IMR-90 (cell line): ENCODE measurements around the gene PCBP3. TPM values are rescaled to one million over a fixed set of nuclear protein-coding genes. Genes with fewer than 3 reads are reported as not detected.
A peak's percentile ranks its signal among the peaks of the same experiment; 100 is the strongest.

Source experiments
- ATAC-seq: fragments of 200-7000 bp; cut with Tn5 transposase; 2 replicates; pipeline ENCODE4 v1.9.1; 2020; ENCODE audit warnings: low read depth, mild to moderate bottlenecking, moderate library complexity
- BruUV-seq: library from RNA; stranded (reverse); fragments of 400-500 nt; replicated peaks from 2 replicates; lab custom pipeline; 2021; lab: Mats Ljungman, UMichigan
- CTCF ChIA-PET: fragments of 300-600 bp; formaldehyde crosslinking; extraction: SDS; loops from one replicate; lab custom pipeline; 2021; ENCODE audit warnings: antibody characterized with exemption; lab: Yijun Ruan, JAX
- POLR2A ChIA-PET: fragments of 300-600 bp; sonication (Branson Sonifier 250); formaldehyde crosslinking; loops from one replicate; lab custom pipeline; 2022; ENCODE audit warnings: antibody characterized with exemption; ENCODE audit not compliant: unreplicated experiment; lab: Charles Lee
- DNase-seq: peaks from one replicate; pipeline ENCODE4 v3.0.0; 2013
- H2AFZ ChIP-seq: replicated peaks from 2 replicates; pipeline ENCODE3; 2013; ENCODE audit warnings: low read length, mild to moderate bottlenecking; ENCODE audit not compliant: poor library complexity
- H2AK5ac ChIP-seq: 2 replicates; pipeline ENCODE4 v1.6.1; 2013; ENCODE audit warnings: low read depth, low read length, inconsistent platforms
- H2AK9ac ChIP-seq: replicated peaks from 2 replicates; pipeline ENCODE3; 2013; ENCODE audit warnings: mild to moderate bottlenecking, low read depth, low read length, moderate library complexity; ENCODE audit not compliant: poor library complexity
- H2BK120ac ChIP-seq: 2 replicates; pipeline ENCODE4 v1.6.1; 2013; ENCODE audit warnings: low read depth, low read length, inconsistent platforms
- H2BK15ac ChIP-seq: 3 replicates; pipeline ENCODE4 v1.6.1; 2013; ENCODE audit warnings: low read depth, low read length, inconsistent platforms
- H2BK20ac ChIP-seq: 2 replicates; pipeline ENCODE4 v1.6.1; 2013; ENCODE audit warnings: low read depth, mild to moderate bottlenecking, inconsistent platforms, low read length, moderate library complexity
- H2BK5ac ChIP-seq: 2 replicates; pipeline ENCODE4 v1.6.1; 2013; ENCODE audit warnings: mild to moderate bottlenecking, low read depth, low read length, inconsistent platforms; ENCODE audit not compliant: poor library complexity, severe bottlenecking
- H3K14ac ChIP-seq: replicated peaks from 2 replicates; pipeline ENCODE4 v1.6.1; 2013; ENCODE audit warnings: low read depth, low read length, inconsistent platforms
- H3K18ac ChIP-seq: 2 replicates; pipeline ENCODE4 v1.6.1; 2013; ENCODE audit warnings: low read depth, low read length, control low read depth
- H3K23ac ChIP-seq: 2 replicates; pipeline ENCODE4 v1.6.1; 2013; ENCODE audit warnings: low read depth, low read length, inconsistent platforms
- H3K27ac ChIP-seq: 2 replicates; pipeline ENCODE4 v1.5.1; 2013; ENCODE audit warnings: mild to moderate bottlenecking, control low read depth, low read length; ENCODE audit not compliant: insufficient read depth
- H3K27me3 ChIP-seq: 2 replicates; pipeline ENCODE4 v1.6.1; 2013; ENCODE audit warnings: low read length; ENCODE audit not compliant: control insufficient read depth, insufficient read depth
- H3K36me3 ChIP-seq: 2 replicates; pipeline ENCODE4 v1.6.1; 2013; ENCODE audit warnings: low read length, mixed read lengths; ENCODE audit not compliant: control insufficient read depth, insufficient read depth
- H3K4ac ChIP-seq: 2 replicates; pipeline ENCODE4 v1.6.1; 2013; ENCODE audit warnings: low read depth, low read length, inconsistent platforms
- H3K4me1 ChIP-seq: 2 replicates; pipeline ENCODE4 v1.6.1; 2013; ENCODE audit warnings: low read length, mixed read lengths; ENCODE audit not compliant: control insufficient read depth, insufficient read depth
- H3K4me2 ChIP-seq: 2 replicates; pipeline ENCODE4 v1.6.1; 2013; ENCODE audit warnings: low read depth, mild to moderate bottlenecking, control low read depth, low read length, moderate library complexity
- H3K4me3 ChIP-seq: 2 replicates; pipeline ENCODE4 v1.5.1; 2013; ENCODE audit warnings: low read depth, mild to moderate bottlenecking, control low read depth, low read length, moderate library complexity; ENCODE audit not compliant: insufficient read depth
- H3K56ac ChIP-seq: 2 replicates; pipeline ENCODE4 v1.6.1; 2013; ENCODE audit warnings: low read length, inconsistent platforms; ENCODE audit not compliant: insufficient read depth; ENCODE audit errors: extremely low read depth
- H3K79me1 ChIP-seq, 2 experiments: 2 replicates each; pipeline ENCODE4 v1.6.1; 2013; ENCODE audit warnings: low read length in 2 of 2, inconsistent platforms in 1 of 2, low read depth in 1 of 2
- H3K9ac ChIP-seq: 2 replicates; pipeline ENCODE4 v1.6.1; 2013; ENCODE audit warnings: low read depth, low read length, control low read depth
- H3K9me1 ChIP-seq: 2 replicates; pipeline ENCODE4 v1.6.1; 2013; ENCODE audit warnings: low read length, inconsistent platforms; ENCODE audit not compliant: insufficient read depth
- H3K9me3 ChIP-seq: 2 replicates; pipeline ENCODE4 v1.6.1; 2013; ENCODE audit warnings: low read length; ENCODE audit not compliant: control insufficient read depth, insufficient read depth
- H4K20me1 ChIP-seq: 2 replicates; pipeline ENCODE4 v1.6.1; 2013; ENCODE audit warnings: low read length, inconsistent platforms; ENCODE audit not compliant: insufficient read depth
- H4K5ac ChIP-seq: 2 replicates; pipeline ENCODE4 v1.6.1; 2013; ENCODE audit warnings: mild to moderate bottlenecking, low read depth, low read length, control low read depth
- H4K8ac ChIP-seq, 2 experiments: 2 replicates each; pipeline ENCODE4 v1.6.1; 2013; ENCODE audit warnings: low read depth in 2 of 2, low read length in 2 of 2, control low read depth in 1 of 2, inconsistent platforms in 1 of 2
- H4K91ac ChIP-seq: 2 replicates; pipeline ENCODE4 v1.6.1; 2013; ENCODE audit warnings: low read depth, low read length, inconsistent platforms; ENCODE audit not compliant: insufficient read depth
- CEBPB ChIP-seq: IDR thresholded peaks from 2 replicates; pipeline ENCODE4 v1.6.1; 2012; ENCODE audit warnings: low read depth, low read length, improper control_type of control experiment
- MAFK ChIP-seq: IDR thresholded peaks from 2 replicates; pipeline ENCODE4 v1.6.1; 2012; ENCODE audit warnings: low read depth, low read length, improper control_type of control experiment
- WGBS, 2 experiments: methylation state at CpG; one replicate each; pipeline versions ENCODE4 v1.1.5 to v1.1.7; 2013; ENCODE audit warnings: missing lambda C conversion rate in 2 of 2; ENCODE audit not compliant: insufficient read length in 1 of 2; ENCODE audit errors: extremely low coverage in 2 of 2; 5-methylcytosine and 5-hydroxymethylcytosine counted together
- dilution Hi-C: fragments of 300-500 bp; cut with HindIII; formaldehyde crosslinking; loops from one replicate; pipeline ENCODE4 v1.14.3; 2018; ENCODE audit warnings: low sequenced_read_pairs; ENCODE audit not compliant: unreplicated experiment
- in situ Hi-C: fragments of 300-500 bp; cut with MboI; formaldehyde crosslinking; loops from 3 replicates; pipeline ENCODE4 v1.14.3; 2019; ENCODE audit warnings: low sequenced_read_pairs, inconsistent platforms, mixed read lengths
- intact Hi-C: fragments of 100-400 bp; cut with micrococcal nuclease; formaldehyde crosslinking; loops from 2 replicates; pipeline ENCODE4 v1.10.0; 2022
- polyA plus RNA-seq, 3 experiments: library from polyadenylated mRNA; depleted of rRNA; stranded (reverse); fragments of >200 nt; gene quantifications; 2 replicates each; pipeline ENCODE4 v1.2.3, GENCODE V29; 2012; ENCODE audit warnings: low replicate concordance in 1 of 3
- total RNA-seq: library from RNA; depleted of rRNA; stranded (reverse); fragments of >200 nt; gene quantifications from 2 replicates; pipeline ENCODE4 v1.2.3, GENCODE V29; 2012

Gene PCBP3
- total and polyA plus RNA-seq, 2 of the 4 experiments (the other 2 are of a cell fraction): 2.9 to 3.9 TPM

GRCh38 chr21:45848805-45849204 is 205.3 kb downstream of the PCBP3 start:
- TF ChIP-seq CEBPB (no peak), MAFK (0 out of 2 replicates have a peak, but pooled peaks have one; percentile 20)
- 83% methylated on average over 2 of the region's 2 CpGs; no CpG with 5 or more reads in 1 of the 2 experiments for WGBS, 2 experiments
- no peak overlapping the region for H3K23ac ChIP-seq
- DNase-seq (no peak), ATAC-seq (no peak)
- intact Hi-C loops (no loop called here), dilution Hi-C loops (no loop called here), in situ Hi-C loops (no loop called here)
- no peak overlapping the region for H2AK5ac ChIP-seq
- no peak overlapping the region for H3K18ac ChIP-seq
- no peak overlapping the region for H3K9ac ChIP-seq
- H4K5ac ChIP-seq: no peak overlapping the region
- H2BK120ac ChIP-seq: no peak overlapping the region
- H3K4me2 ChIP-seq: no peak overlapping the region
- no peaks in the 10 kb centered on the region for H3K79me1 ChIP-seq
- no peak overlapping the region for H4K91ac ChIP-seq
- no peak overlapping the region for H3K56ac ChIP-seq
- H3K36me3 ChIP-seq: 0 out of 2 replicates have a peak, but pooled peaks cover 2% of the 10 kb centered on the region
- no peak overlapping the region for H3K4me3 ChIP-seq
- peaks cover 3% of the 10 kb centered on the region for H3K4me1 ChIP-seq
- no peak overlapping the region for H3K14ac ChIP-seq
- no peak overlapping the region for H2AK9ac ChIP-seq
- H2AFZ ChIP-seq: no peak overlapping the region
- POLR2A ChIA-PET: no interaction called here
- no peak overlapping the region for H2BK20ac ChIP-seq
- no peak overlapping the region for H3K4ac ChIP-seq
- peaks cover 12% of the 10 kb centered on the region for H3K9me1 ChIP-seq
- CTCF ChIA-PET: no interaction called here
- no peaks in the 10 kb centered on the region for H4K20me1 ChIP-seq
- peaks cover 5% of the 10 kb centered on the region; the same call in 1 of the 2 replicates for H3K9me3 ChIP-seq
- no peaks in the 10 kb centered on the region for H3K27me3 ChIP-seq
- no peak overlapping the region for H2BK15ac ChIP-seq
- BruUV-seq: no TSS peak
- H4K8ac ChIP-seq: no peak overlapping the region
- H3K27ac ChIP-seq: no peak overlapping the region
- no peak overlapping the region for H2BK5ac ChIP-seq
